Mucosa of descending colon (tissue), 3 donors: ENCODE data around the gene SPAG4. TPM values are rescaled to one million over a fixed set of nuclear protein-coding genes. Genes with fewer than 3 reads are reported as not detected.

ENCODE experiments used
- ATAC-seq: fragments of 200-7000 bp; cut with Tn5 transposase; one replicate; pipeline ENCODE4 v1.9.1; 2020; ENCODE audit warnings: mild to moderate bottlenecking, moderate library complexity
- DNase-seq, 3 donors: peaks; one replicate each; pipeline ENCODE4 v3.0.0-alpha.2; 2020
- H3K36me3 ChIP-seq: fragments of 200-600 bp; one replicate; pipeline ENCODE4 v1.8.0; 2021; ENCODE audit warnings: low read depth, mild to moderate bottlenecking
- H3K4me1 ChIP-seq: fragments of 200-600 bp; one replicate; pipeline ENCODE4 v1.8.0; 2021; ENCODE audit warnings: low read depth, mild to moderate bottlenecking
- H3K4me3 ChIP-seq: fragments of 200-600 bp; one replicate; pipeline ENCODE4 v1.8.0; 2021; ENCODE audit warnings: mild to moderate bottlenecking
- H3K9me3 ChIP-seq: fragments of 200-600 bp; one replicate; pipeline ENCODE4 v1.8.0; 2021; ENCODE audit warnings: mild to moderate bottlenecking
- CTCF ChIP-seq: fragments of 200-600 bp; IDR thresholded peaks from one replicate; pipeline ENCODE4 v1.8.0; 2022; ENCODE audit warnings: antibody characterized with exemption, mild to moderate bottlenecking
- intact Hi-C, 2 donors: fragments of 100-400 bp; cut with DNase I in 1 of 2; cut with micrococcal nuclease in 1 of 2; formaldehyde crosslinking; loops; one replicate each; pipeline versions ENCODE4 v1.11.0 to v1.11.1; 2022; cut with DNase I, micrococcal nuclease
- total RNA-seq, 3 donors: library from RNA; stranded (reverse); fragmentation: NEBNext Ultra II Directional in 2 of 3; extraction: Animal tissue kit (Norgen Biotek cat#: 25700) in 2 of 3; gene quantifications; one replicate each; pipeline versions ENCODE4 v1.2.1 to v1.2.4, GENCODE V29; 2021 to 2023
- donor health status: DM: no; HTN: no; CAD: no; lungs with moderate emphysema.
- donor health status: DM: no; HTN: no; CAD: no.
- donor health status: DM: no; HTN: yes; CAD: no.

SPAG4 gene
- total RNA-seq, 3 donors from 2014 or later: 3.5 to 5.9 (median 4.1) TPM

GRCh38 chr20:35599776-35600120, 15.9 kb upstream of the SPAG4 start:
- H3K9me3 ChIP-seq: no peaks in the 10 kb centered on the region
- TF ChIP-seq CTCF: no peak
- DNase-seq (no peak), ATAC-seq (no peak)
- H3K36me3 ChIP-seq: no peaks in the 10 kb centered on the region
- intact Hi-C loops: no loop called here
- H3K4me1 ChIP-seq: peaks cover 14% of the 10 kb centered on the region
- H3K4me3 ChIP-seq: no peak overlapping the region

GRCh38 chr20:35600176-35600992, 15.2 kb upstream of the SPAG4 start:
- DNase-seq (no peak), ATAC-seq (no peak)
- H3K36me3 ChIP-seq: no peaks in the 10 kb centered on the region
- peaks cover 14% of the 10 kb centered on the region for H3K4me1 ChIP-seq
- TF ChIP-seq CTCF: no peak
- no peaks in the 10 kb centered on the region for H3K9me3 ChIP-seq
- intact Hi-C loops: no loop called here
- H3K4me3 ChIP-seq: no peak overlapping the region

GRCh38 chr20:35600993-35601973, 14.3 kb upstream of the SPAG4 start:
- Histone ChIP-seq H3K4me3 (no peak overlapping the region), H3K36me3 (no peaks in the 10 kb centered on the region), H3K9me3 (no peaks in the 10 kb centered on the region), H3K4me1 (peaks cover 14% of the 10 kb centered on the region)
- peak; percentile 82 to 88 (median 86) for DNase-seq
- intact Hi-C loops: no loop called here
- peak; percentile 90 for ATAC-seq
- TF ChIP-seq CTCF: peak; percentile 11

- no peak for ATAC-seq
- Histone ChIP-seq H3K4me1 (peaks cover 14% of the 10 kb centered on the region), H3K36me3 (no peaks in the 10 kb centered on the region), H3K4me3 (no peak overlapping the region), H3K9me3 (no peaks in the 10 kb centered on the region)
- no peak for TF ChIP-seq CTCF
- intact Hi-C loops: no loop called here
- DNase-seq: peak in 1 of 3 donors; percentile 39
Measured at GRCh38 chr20:35601990-35602389, 13.6 kb upstream of the SPAG4 start.

- no peak for TF ChIP-seq CTCF
- no peaks in the 10 kb centered on the region for H3K36me3 ChIP-seq
- intact Hi-C loops: no loop called here
Measured at GRCh38 chr20:35602851-35603495, 12.7 kb upstream of the SPAG4 start.

More at GRCh38 chr20:35602851-35603495, 12.7 kb upstream of the SPAG4 start:
- H3K9me3 ChIP-seq: no peaks in the 10 kb centered on the region
- no peak for DNase-seq
- no peak for ATAC-seq
- peaks cover 14% of the 10 kb centered on the region for H3K4me1 ChIP-seq
- H3K4me3 ChIP-seq: no peak overlapping the region
